ENCODE measurements around the gene GABRG3. TPM values are rescaled to one million over a fixed set of nuclear protein-coding genes. Genes with fewer than 3 reads are reported as not detected.

GABRG3 gene
- total RNA-seq, 1 donor from 2014 or later, result not detected

DNA sequence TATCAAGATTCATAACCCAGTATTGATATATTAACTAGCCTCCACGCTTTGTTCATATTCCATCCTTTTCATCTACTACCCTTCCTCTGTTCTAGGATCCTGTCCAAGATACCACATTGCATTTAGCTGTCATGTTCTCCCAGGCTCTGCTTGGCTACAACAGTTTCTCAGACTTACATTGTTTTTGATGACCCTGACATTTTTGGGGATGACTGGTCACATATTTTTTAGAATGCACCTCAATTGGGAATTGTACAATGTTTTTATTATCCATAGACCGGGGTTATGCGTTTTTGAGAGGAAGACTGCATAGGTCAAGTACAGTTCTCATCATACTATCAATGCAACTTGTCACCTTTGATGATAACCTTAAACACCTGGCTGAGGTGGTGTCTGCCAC is 421.2 kb downstream of the GABRG3 start:
- Histone ChIP-seq H3K4me1 (no peaks in the 10 kb centered on the region), H3K27ac (no peak overlapping the region), H3K9me3 (no peaks in the 10 kb centered on the region), H3K27me3 (no peaks in the 10 kb centered on the region), H3K4me3 (no peak overlapping the region), H3K36me3 (no peaks in the 10 kb centered on the region)
- no peak for DNase-seq (ENCODE audit: extremely low spot score in 2 of 2)
- TF ChIP-seq, protein P1, sequence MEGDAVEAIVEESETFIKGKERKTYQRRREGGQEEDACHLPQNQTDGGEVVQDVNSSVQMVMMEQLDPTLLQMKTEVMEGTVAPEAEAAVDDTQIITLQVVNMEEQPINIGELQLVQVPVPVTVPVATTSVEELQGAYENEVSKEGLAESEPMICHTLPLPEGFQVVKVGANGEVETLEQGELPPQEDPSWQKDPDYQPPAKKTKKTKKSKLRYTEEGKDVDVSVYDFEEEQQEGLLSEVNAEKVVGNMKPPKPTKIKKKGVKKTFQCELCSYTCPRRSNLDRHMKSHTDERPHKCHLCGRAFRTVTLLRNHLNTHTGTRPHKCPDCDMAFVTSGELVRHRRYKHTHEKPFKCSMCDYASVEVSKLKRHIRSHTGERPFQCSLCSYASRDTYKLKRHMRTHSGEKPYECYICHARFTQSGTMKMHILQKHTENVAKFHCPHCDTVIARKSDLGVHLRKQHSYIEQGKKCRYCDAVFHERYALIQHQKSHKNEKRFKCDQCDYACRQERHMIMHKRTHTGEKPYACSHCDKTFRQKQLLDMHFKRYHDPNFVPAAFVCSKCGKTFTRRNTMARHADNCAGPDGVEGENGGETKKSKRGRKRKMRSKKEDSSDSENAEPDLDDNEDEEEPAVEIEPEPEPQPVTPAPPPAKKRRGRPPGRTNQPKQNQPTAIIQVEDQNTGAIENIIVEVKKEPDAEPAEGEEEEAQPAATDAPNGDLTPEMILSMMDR (IDR thresholded peaks at IDR 0.05), result no peak
- TF ChIP-seq POLR2AphosphoS5 (IDR thresholded peaks at IDR 0.05; ENCODE audit: insufficient read depth in 1 of 2, low read depth in 1 of 2), result no peak
- TF ChIP-seq POLR2A (IDR thresholded peaks at IDR 0.05), result no peak
- intact Hi-C loops (cut with DNase I), result no loop called here

DNA sequence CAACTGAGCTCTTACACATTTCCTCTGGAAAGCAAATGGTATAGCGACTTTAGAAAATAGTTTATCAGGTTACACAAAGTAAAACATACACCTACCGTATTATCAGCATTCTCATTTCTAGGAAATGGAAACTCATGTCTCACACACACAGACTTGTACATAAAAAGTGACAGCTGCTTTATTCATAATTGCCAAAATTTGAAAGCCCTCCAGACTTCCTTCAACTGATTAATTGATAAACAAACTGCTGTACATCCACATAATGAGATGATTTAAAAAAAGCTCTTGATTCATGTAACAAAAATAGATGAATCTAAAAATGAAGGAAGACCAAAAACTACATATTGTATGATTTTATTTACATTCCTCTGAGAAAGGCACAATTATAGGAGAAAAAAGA is 425.5 kb downstream of the GABRG3 start:
- DNase-seq (ENCODE audit: extremely low spot score in 2 of 2), result no peak
- no peak overlapping the region for H3K27ac ChIP-seq
- H3K27me3 ChIP-seq, result no peaks in the 10 kb centered on the region
- H3K4me3 ChIP-seq, result no peak overlapping the region
- H3K36me3 ChIP-seq, result no peaks in the 10 kb centered on the region
- H3K9me3 ChIP-seq, result no peaks in the 10 kb centered on the region
- no peaks in the 10 kb centered on the region for H3K4me1 ChIP-seq
- TF ChIP-seq POLR2AphosphoS5 (IDR thresholded peaks at IDR 0.05; ENCODE audit: insufficient read depth in 1 of 2, low read depth in 1 of 2) (no peak), POLR2A (IDR thresholded peaks at IDR 0.05) (no peak)
- TF ChIP-seq, protein P1 (IDR thresholded peaks at IDR 0.05), result no peak
- intact Hi-C loops (cut with DNase I), result no loop called here

DNA sequence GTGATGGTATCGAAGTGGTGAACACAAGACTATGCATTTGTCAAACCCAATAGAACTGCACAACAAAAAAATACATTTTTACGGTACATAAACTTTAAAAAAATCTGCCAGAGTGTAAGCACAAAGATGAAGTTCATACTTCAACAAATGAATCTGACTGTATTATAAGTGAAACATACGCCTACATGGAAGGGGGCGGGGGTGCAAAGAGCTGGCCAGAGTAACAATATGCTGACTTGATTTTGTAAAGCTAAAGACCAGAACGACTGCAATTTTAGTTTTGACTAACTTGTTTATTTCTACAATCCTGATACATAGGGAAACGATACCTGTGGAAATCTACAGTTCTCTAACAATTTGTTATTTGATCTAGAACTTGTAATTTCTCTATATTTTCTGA is 426.0 kb downstream of the GABRG3 start:
- H3K36me3 ChIP-seq, result no peaks in the 10 kb centered on the region
- no peaks in the 10 kb centered on the region for H3K9me3 ChIP-seq
- H3K4me1 ChIP-seq, result no peaks in the 10 kb centered on the region
- TF ChIP-seq POLR2AphosphoS5 (IDR thresholded peaks at IDR 0.05; ENCODE audit: insufficient read depth in 1 of 2, low read depth in 1 of 2) (no peak), POLR2A (IDR thresholded peaks at IDR 0.05) (no peak)
- TF ChIP-seq, protein P1 (IDR thresholded peaks at IDR 0.05), result no peak
- no peak for DNase-seq (ENCODE audit: extremely low spot score in 2 of 2)
- no peak overlapping the region for H3K27ac ChIP-seq
- intact Hi-C loops (cut with DNase I), result no loop called here
- H3K4me3 ChIP-seq, result no peak overlapping the region
- H3K27me3 ChIP-seq, result no peaks in the 10 kb centered on the region

DNA sequence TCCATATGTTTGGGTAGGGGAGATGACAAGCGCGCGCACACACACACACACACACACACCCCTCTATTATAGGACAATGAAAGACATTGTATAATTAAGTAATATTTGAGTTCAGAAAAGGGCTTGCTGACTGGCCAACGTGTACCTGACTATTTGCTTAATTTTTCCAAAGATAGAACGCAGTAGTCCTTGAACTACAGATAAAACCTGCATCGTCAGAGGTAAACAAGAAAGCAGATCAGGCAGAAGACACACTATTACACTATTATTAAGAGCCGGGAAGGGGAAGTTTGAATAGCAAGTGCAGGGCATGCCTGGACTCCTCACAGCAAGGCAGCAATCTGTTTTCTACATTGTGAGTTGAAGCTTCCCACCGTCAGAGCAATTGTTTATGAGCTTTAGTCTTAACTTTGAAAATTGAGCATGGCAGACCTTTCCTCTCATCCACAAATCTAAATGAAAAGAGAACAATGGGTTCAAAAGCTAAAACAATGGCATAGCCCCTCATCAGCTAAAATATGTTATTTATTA is 427.7 kb downstream of the GABRG3 start:
- Histone ChIP-seq H3K27me3 (no peaks in the 10 kb centered on the region), H3K4me3 (no peak overlapping the region), H3K9me3 (no peaks in the 10 kb centered on the region), H3K27ac (no peak overlapping the region), H3K4me1 (no peaks in the 10 kb centered on the region), H3K36me3 (no peaks in the 10 kb centered on the region)
- intact Hi-C loops (cut with DNase I), result no loop called here
- DNase-seq (ENCODE audit: extremely low spot score in 2 of 2), result no peak
- no peak for TF ChIP-seq POLR2A (IDR thresholded peaks at IDR 0.05)
- TF ChIP-seq, protein P1 (IDR thresholded peaks at IDR 0.05), result no peak
- no peak for TF ChIP-seq POLR2AphosphoS5 (IDR thresholded peaks at IDR 0.05; ENCODE audit: insufficient read depth in 1 of 2, low read depth in 1 of 2)

DNA sequence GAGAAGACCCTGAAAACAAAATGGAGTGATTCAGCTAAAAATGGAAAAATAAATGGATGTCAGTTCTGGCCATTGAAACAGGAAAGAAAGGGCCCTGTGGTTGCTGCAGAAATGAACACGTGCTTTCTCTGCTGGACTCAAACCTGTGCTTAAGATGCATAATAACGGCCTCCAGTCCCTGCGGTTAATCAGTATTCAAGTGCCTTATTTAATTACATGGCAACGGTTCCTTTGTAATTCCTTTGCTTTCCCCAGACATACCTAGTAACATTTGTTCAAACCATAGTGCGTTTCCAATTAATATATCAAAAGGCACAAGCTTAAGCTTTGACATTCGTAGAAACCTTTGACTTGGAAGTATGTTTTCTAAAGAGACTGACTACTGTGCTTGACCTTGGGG is 428.3 kb downstream of the GABRG3 start:
- TF ChIP-seq POLR2A (IDR thresholded peaks at IDR 0.05) (no peak), POLR2AphosphoS5 (IDR thresholded peaks at IDR 0.05; ENCODE audit: insufficient read depth in 1 of 2, low read depth in 1 of 2) (no peak)
- TF ChIP-seq, protein P1 (IDR thresholded peaks at IDR 0.05), result no peak

More for the DNA sequence above, 428.3 kb downstream of the GABRG3 start:
- Histone ChIP-seq H3K27ac (no peak overlapping the region), H3K4me3 (no peak overlapping the region), H3K36me3 (no peaks in the 10 kb centered on the region), H3K4me1 (no peaks in the 10 kb centered on the region), H3K27me3 (no peaks in the 10 kb centered on the region), H3K9me3 (no peaks in the 10 kb centered on the region)
- no peak for DNase-seq (ENCODE audit: extremely low spot score in 2 of 2)
- intact Hi-C loops (cut with DNase I), result no loop called here

All from vagina (tissue), 2 donors.